WTC11 (cell line): ENCODE measurements around the gene CACNA2D3. TPM values are rescaled to one million over a fixed set of nuclear protein-coding genes. Genes with fewer than 3 reads are reported as not detected.

Source experiments
- ATAC-seq: fragments of 200-7000 bp; cut with Tn5 transposase; 2 replicates; pipeline ENCODE4 v1.10.0; 2021; ENCODE audit warnings: mild to moderate bottlenecking, moderate library complexity
- CTCF ChIA-PET: fragments of 300-600 bp; sonication (Branson Sonifier 250); formaldehyde crosslinking; loops from one replicate; lab custom pipeline; 2021; ENCODE audit warnings: antibody characterized with exemption; lab: Charles Lee
- POLR2A ChIA-PET: fragments of 350-600 bp; sonication (Branson Sonifier 250); formaldehyde crosslinking; loops from one replicate; lab custom pipeline; 2021; ENCODE audit warnings: antibody characterized with exemption; lab: Charles Lee
- DNase-seq: peaks from one replicate; pipeline ENCODE4 v3.0.0; 2021; ENCODE audit warnings: low spot score
- H3K27ac Mint-ChIP-seq: 2 replicates; pipeline ENCODE4 v1.8.0; 2021; ENCODE audit warnings: mixed read lengths
- H3K27me3 Mint-ChIP-seq: 2 replicates; pipeline ENCODE4 v1.8.0; 2021; ENCODE audit warnings: low read depth, mild to moderate bottlenecking, moderate library complexity, mixed read lengths
- H3K36me3 Mint-ChIP-seq: 2 replicates; pipeline ENCODE4 v1.8.0; 2021; ENCODE audit warnings: mixed read lengths
- H3K4me1 Mint-ChIP-seq: 2 replicates; pipeline ENCODE4 v1.8.0; 2022; ENCODE audit warnings: mixed read lengths
- H3K4me3 Mint-ChIP-seq: 2 replicates; pipeline ENCODE4 v1.8.0; 2021; ENCODE audit warnings: mild to moderate bottlenecking, moderate library complexity, mixed read lengths
- H3K9me3 Mint-ChIP-seq: 2 replicates; pipeline ENCODE4 v1.8.0; 2021; ENCODE audit warnings: mixed read lengths
- HMGA2 ChIP-seq: fragments of 250-450 bp; sonication (Bioruptor Pico); IDR thresholded peaks from 2 replicates; pipeline ENCODE4 v1.4.0; 2021; ENCODE audit warnings: mild to moderate bottlenecking, moderate library complexity
- JUN ChIP-seq: sonication (generic); formaldehyde crosslinking; IDR thresholded peaks from 2 replicates; pipeline ENCODE4 v1.8.0; 2023; ENCODE audit warnings: mild to moderate bottlenecking, missing genetic modification reagents
- MXD4 ChIP-seq: fragments of 250-450 bp; sonication (Bioruptor Pico); IDR thresholded peaks from 2 replicates; pipeline ENCODE4 v1.8.0; 2021; ENCODE audit warnings: mild to moderate bottlenecking, moderate library complexity, borderline replicate concordance
- MYBL2 ChIP-seq: sonication (generic); formaldehyde crosslinking; IDR thresholded peaks from 2 replicates; pipeline ENCODE4 v1.8.1; 2023; ENCODE audit warnings: mild to moderate bottlenecking, moderate library complexity, missing genetic modification reagents
- NFE2L1 ChIP-seq: sonication (generic); formaldehyde crosslinking; IDR thresholded peaks from 2 replicates; pipeline ENCODE4 v1.8.1; 2023; ENCODE audit warnings: missing genetic modification reagents
- NR1H2 ChIP-seq: sonication (generic); formaldehyde crosslinking; IDR thresholded peaks from 2 replicates; pipeline ENCODE4 v1.9.0; 2021; ENCODE audit warnings: mild to moderate bottlenecking, moderate library complexity, missing genetic modification reagents
- NR3C1 ChIP-seq: sonication (generic); formaldehyde crosslinking; conservative IDR thresholded peaks from 2 replicates; pipeline ENCODE4 v1.8.1; 2023; ENCODE audit warnings: low read depth, mild to moderate bottlenecking, missing genetic modification reagents
- RORB ChIP-seq: fragments of 250-450 bp; sonication (Bioruptor Pico); IDR thresholded peaks from 2 replicates; pipeline ENCODE4 v1.9.0; 2021; ENCODE audit warnings: mild to moderate bottlenecking
- SP1 ChIP-seq: sonication (generic); formaldehyde crosslinking; conservative IDR thresholded peaks from 2 replicates; pipeline ENCODE4 v1.8.1; 2022; ENCODE audit warnings: missing genetic modification reagents
- ZNF121 ChIP-seq: sonication (generic); formaldehyde crosslinking; IDR thresholded peaks from 2 replicates; pipeline ENCODE4 v1.8.0; 2023; ENCODE audit warnings: missing genetic modification reagents
- ZNF423 ChIP-seq: fragments of 250-450 bp; sonication (Bioruptor Pico); IDR thresholded peaks from 2 replicates; pipeline ENCODE4 v2.1.2; 2022; ENCODE audit warnings: mild to moderate bottlenecking, moderate library complexity
- ZNF671 ChIP-seq: fragments of 250-450 bp; sonication (Bioruptor Pico); IDR thresholded peaks from 2 replicates; pipeline ENCODE4 v1.8.0; 2021; ENCODE audit warnings: mild to moderate bottlenecking
- total RNA-seq: library from RNA; stranded (reverse); gene quantifications from 3 replicates; pipeline ENCODE4 v1.2.3, GENCODE V29; 2021
- TF ChIP-seq, protein P1 (sequence below): sonication (generic); formaldehyde crosslinking; IDR thresholded peaks from 2 replicates; pipeline ENCODE4 v1.8.1; 2023; ENCODE audit warnings: mild to moderate bottlenecking, missing genetic modification reagents
- TF ChIP-seq, protein P2 (sequence below): sonication (generic); formaldehyde crosslinking; IDR thresholded peaks from 2 replicates; pipeline ENCODE4 v1.8.1; 2022; ENCODE audit warnings: low read depth, missing genetic modification reagents, borderline replicate concordance
- TF ChIP-seq, protein P3 (sequence below): sonication (generic); formaldehyde crosslinking; IDR thresholded peaks from 2 replicates; pipeline ENCODE4 v1.8.1; 2023; ENCODE audit warnings: mild to moderate bottlenecking, missing genetic modification reagents, borderline replicate concordance
- TF ChIP-seq, protein P4 (sequence below): fragments of 250-450 bp; sonication (Bioruptor Pico); IDR thresholded peaks from 2 replicates; pipeline ENCODE4 v2.1.2; 2022; ENCODE audit warnings: mild to moderate bottlenecking, moderate library complexity
- TF ChIP-seq, protein P5 (sequence below): sonication (generic); formaldehyde crosslinking; IDR thresholded peaks from 2 replicates; pipeline ENCODE4 v1.8.1; 2023; ENCODE audit warnings: mild to moderate bottlenecking, missing genetic modification reagents
- TF ChIP-seq, protein P6 (sequence below): sonication (generic); formaldehyde crosslinking; IDR thresholded peaks from 2 replicates; pipeline ENCODE4 v1.8.1; 2022; ENCODE audit warnings: mild to moderate bottlenecking, missing genetic modification reagents, moderate library complexity, borderline replicate concordance
- TF ChIP-seq, protein P7 (sequence below): sonication (generic); formaldehyde crosslinking; conservative IDR thresholded peaks from 2 replicates; pipeline ENCODE4 v1.8.1; 2023; ENCODE audit warnings: mild to moderate bottlenecking, low read depth, missing genetic modification reagents, moderate library complexity
- TF ChIP-seq, protein P8 (sequence below): fragments of 250-450 bp; sonication (Bioruptor Pico); IDR thresholded peaks from 2 replicates; pipeline ENCODE4 v1.9.0; 2021; ENCODE audit warnings: mild to moderate bottlenecking

Gene CACNA2D3
- total RNA-seq, 1 experiment from 2014 or later, result 5.0 TPM

DNA sequence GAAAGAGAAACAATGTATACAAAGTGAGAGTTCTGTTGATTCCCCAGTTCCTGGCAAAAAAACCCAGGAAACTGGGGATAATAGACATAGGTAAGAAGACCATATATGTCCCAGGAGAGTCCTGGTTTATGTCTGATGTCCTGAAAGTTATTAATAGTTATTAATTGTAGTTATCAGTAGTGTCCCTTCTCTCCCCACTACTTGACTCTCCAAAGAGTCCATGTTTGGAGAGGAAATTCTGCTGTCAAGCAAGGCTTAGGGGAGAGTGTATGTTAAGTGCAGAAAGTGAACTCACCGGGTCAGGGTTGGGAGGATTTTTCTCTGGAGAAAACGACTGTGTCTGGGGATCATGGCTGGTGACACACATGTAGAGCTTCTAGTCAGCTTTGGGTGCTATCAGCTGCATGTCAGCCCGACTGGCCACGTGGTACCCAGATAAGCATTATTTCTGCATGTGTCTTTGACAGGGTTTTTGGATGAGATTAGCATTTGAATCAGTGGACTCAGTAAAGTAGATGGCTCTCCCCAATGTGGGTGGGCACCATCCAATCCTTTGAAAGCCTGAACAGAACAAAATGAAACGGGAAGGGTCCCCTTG, 80.4 kb downstream of the CACNA2D3 start (continued):
- TF ChIP-seq, protein P1, sequence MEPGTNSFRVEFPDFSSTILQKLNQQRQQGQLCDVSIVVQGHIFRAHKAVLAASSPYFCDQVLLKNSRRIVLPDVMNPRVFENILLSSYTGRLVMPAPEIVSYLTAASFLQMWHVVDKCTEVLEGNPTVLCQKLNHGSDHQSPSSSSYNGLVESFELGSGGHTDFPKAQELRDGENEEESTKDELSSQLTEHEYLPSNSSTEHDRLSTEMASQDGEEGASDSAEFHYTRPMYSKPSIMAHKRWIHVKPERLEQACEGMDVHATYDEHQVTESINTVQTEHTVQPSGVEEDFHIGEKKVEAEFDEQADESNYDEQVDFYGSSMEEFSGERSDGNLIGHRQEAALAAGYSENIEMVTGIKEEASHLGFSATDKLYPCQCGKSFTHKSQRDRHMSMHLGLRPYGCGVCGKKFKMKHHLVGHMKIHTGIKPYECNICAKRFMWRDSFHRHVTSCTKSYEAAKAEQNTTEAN, result no peak
- TF ChIP-seq MXD4 (no peak), HMGA2 (CRISPR knock-in tag) (no peak), ZNF671 (CRISPR knock-in tag) (no peak), ZNF423 (no peak), ZNF121 (no peak)
- TF ChIP-seq, protein P2, sequence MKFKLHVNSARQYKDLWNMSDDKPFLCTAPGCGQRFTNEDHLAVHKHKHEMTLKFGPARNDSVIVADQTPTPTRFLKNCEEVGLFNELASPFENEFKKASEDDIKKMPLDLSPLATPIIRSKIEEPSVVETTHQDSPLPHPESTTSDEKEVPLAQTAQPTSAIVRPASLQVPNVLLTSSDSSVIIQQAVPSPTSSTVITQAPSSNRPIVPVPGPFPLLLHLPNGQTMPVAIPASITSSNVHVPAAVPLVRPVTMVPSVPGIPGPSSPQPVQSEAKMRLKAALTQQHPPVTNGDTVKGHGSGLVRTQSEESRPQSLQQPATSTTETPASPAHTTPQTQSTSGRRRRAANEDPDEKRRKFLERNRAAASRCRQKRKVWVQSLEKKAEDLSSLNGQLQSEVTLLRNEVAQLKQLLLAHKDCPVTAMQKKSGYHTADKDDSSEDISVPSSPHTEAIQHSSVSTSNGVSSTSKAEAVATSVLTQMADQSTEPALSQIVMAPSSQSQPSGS, result no peak

DNA sequence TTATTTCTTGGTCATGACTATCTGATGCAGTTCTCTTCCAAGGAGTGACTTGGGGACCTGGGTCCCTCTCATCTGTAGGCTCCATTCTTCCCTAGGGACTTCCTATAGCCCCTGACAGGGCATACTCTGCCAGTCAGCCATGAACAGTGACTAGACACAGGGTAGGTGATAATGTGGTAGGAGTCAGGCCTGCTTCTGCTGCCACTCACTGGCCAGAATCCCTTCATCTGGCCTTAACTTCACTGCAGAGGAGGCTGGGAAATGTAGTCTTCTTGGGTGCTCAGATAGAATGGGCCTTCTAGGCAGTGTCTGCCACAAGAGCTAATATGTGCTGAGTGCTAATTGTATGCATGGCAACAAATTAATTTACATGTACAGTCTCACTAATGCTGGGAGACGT, 84.5 kb downstream of the CACNA2D3 start:
- TF ChIP-seq MYBL2 (CRISPR knock-in tag) (no peak), MXD4 (no peak), NR1H2 (CRISPR knock-in tag) (no peak), JUN (CRISPR knock-in tag) (no peak)
- TF ChIP-seq, protein P3, sequence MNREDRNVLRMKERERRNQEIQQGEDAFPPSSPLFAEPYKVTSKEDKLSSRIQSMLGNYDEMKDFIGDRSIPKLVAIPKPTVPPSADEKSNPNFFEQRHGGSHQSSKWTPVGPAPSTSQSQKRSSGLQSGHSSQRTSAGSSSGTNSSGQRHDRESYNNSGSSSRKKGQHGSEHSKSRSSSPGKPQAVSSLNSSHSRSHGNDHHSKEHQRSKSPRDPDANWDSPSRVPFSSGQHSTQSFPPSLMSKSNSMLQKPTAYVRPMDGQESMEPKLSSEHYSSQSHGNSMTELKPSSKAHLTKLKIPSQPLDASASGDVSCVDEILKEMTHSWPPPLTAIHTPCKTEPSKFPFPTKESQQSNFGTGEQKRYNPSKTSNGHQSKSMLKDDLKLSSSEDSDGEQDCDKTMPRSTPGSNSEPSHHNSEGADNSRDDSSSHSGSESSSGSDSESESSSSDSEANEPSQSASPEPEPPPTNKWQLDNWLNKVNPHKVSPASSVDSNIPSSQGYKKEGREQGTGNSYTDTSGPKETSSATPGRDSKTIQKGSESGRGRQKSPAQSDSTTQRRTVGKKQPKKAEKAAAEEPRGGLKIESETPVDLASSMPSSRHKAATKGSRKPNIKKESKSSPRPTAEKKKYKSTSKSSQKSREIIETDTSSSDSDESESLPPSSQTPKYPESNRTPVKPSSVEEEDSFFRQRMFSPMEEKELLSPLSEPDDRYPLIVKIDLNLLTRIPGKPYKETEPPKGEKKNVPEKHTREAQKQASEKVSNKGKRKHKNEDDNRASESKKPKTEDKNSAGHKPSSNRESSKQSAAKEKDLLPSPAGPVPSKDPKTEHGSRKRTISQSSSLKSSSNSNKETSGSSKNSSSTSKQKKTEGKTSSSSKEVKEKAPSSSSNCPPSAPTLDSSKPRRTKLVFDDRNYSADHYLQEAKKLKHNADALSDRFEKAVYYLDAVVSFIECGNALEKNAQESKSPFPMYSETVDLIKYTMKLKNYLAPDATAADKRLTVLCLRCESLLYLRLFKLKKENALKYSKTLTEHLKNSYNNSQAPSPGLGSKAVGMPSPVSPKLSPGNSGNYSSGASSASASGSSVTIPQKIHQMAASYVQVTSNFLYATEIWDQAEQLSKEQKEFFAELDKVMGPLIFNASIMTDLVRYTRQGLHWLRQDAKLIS (CRISPR knock-in tag), result no peak
- TF ChIP-seq, protein P4, sequence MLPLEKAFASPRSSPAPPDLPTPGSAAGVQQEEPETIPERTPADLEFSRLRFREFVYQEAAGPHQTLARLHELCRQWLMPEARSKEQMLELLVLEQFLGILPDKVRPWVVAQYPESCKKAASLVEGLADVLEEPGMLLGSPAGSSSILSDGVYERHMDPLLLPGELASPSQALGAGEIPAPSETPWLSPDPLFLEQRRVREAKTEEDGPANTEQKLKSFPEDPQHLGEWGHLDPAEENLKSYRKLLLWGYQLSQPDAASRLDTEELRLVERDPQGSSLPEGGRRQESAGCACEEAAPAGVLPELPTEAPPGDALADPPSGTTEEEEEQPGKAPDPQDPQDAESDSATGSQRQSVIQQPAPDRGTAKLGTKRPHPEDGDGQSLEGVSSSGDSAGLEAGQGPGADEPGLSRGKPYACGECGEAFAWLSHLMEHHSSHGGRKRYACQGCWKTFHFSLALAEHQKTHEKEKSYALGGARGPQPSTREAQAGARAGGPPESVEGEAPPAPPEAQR (CRISPR knock-in tag), result no peak
- ATAC-seq, result peak; percentile 87
- H3K4me1 Mint-ChIP-seq, result peaks cover 9% of the 10 kb centered on the region
- ChIA-PET POLR2A (no interaction called here), CTCF (interaction anchor here (0.6 to 1.1 kb wide), 2 partner anchors 14 to 268 kb away, joined by 3 read pairs; no protein-coding TSS in a partner anchor)
- no peak for DNase-seq
- no peak overlapping the region for H3K4me3 Mint-ChIP-seq
- H3K27ac Mint-ChIP-seq, result no peak overlapping the region
- H3K9me3 Mint-ChIP-seq, result peaks cover 20% of the 10 kb centered on the region
- H3K36me3 Mint-ChIP-seq, result peaks cover 1% of the 10 kb centered on the region; the same call in 1 of the 2 replicates
- H3K27me3 Mint-ChIP-seq, result no peaks in the 10 kb centered on the region

DNA sequence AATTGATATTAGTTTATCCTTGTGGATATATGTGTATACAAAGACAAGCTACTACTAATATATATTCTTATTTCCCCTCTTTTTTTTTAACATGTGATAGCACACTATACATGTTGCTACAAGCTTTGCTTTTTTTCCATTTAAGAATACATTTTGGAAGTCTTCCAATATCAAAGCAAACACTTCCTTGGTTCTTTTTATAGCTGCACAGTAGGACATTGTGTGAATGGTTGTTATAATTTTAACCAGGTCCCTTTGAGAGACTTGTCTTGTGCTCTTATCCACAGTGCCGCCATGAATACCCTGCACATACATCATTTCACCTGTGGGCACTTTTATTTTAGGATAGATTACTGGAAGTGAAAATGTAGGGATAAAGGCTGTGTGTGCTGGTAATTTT, 88.7 kb downstream of the CACNA2D3 start:
- Mint-ChIP-seq H3K27ac (no peak overlapping the region), H3K9me3 (peaks cover 33% of the 10 kb centered on the region), H3K27me3 (no peaks in the 10 kb centered on the region; the same call in 1 of the 2 replicates), H3K36me3 (peaks cover 7% of the 10 kb centered on the region), H3K4me1 (peaks cover 3% of the 10 kb centered on the region; the same call in 1 of the 2 replicates), H3K4me3 (no peak overlapping the region)
- ChIA-PET POLR2A (no interaction called here), CTCF (no interaction called here)
- DNase-seq (no peak), ATAC-seq (no peak)
- TF ChIP-seq SP1 (CRISPR knock-in tag), result no peak
- TF ChIP-seq, protein P5, sequence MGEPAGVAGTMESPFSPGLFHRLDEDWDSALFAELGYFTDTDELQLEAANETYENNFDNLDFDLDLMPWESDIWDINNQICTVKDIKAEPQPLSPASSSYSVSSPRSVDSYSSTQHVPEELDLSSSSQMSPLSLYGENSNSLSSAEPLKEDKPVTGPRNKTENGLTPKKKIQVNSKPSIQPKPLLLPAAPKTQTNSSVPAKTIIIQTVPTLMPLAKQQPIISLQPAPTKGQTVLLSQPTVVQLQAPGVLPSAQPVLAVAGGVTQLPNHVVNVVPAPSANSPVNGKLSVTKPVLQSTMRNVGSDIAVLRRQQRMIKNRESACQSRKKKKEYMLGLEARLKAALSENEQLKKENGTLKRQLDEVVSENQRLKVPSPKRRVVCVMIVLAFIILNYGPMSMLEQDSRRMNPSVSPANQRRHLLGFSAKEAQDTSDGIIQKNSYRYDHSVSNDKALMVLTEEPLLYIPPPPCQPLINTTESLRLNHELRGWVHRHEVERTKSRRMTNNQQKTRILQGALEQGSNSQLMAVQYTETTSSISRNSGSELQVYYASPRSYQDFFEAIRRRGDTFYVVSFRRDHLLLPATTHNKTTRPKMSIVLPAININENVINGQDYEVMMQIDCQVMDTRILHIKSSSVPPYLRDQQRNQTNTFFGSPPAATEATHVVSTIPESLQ (CRISPR knock-in tag), result no peak
- TF ChIP-seq, protein P6, sequence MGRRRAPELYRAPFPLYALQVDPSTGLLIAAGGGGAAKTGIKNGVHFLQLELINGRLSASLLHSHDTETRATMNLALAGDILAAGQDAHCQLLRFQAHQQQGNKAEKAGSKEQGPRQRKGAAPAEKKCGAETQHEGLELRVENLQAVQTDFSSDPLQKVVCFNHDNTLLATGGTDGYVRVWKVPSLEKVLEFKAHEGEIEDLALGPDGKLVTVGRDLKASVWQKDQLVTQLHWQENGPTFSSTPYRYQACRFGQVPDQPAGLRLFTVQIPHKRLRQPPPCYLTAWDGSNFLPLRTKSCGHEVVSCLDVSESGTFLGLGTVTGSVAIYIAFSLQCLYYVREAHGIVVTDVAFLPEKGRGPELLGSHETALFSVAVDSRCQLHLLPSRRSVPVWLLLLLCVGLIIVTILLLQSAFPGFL (CRISPR knock-in tag), result no peak
- TF ChIP-seq RORB (CRISPR knock-in tag), result no peak
- TF ChIP-seq, protein P7, sequence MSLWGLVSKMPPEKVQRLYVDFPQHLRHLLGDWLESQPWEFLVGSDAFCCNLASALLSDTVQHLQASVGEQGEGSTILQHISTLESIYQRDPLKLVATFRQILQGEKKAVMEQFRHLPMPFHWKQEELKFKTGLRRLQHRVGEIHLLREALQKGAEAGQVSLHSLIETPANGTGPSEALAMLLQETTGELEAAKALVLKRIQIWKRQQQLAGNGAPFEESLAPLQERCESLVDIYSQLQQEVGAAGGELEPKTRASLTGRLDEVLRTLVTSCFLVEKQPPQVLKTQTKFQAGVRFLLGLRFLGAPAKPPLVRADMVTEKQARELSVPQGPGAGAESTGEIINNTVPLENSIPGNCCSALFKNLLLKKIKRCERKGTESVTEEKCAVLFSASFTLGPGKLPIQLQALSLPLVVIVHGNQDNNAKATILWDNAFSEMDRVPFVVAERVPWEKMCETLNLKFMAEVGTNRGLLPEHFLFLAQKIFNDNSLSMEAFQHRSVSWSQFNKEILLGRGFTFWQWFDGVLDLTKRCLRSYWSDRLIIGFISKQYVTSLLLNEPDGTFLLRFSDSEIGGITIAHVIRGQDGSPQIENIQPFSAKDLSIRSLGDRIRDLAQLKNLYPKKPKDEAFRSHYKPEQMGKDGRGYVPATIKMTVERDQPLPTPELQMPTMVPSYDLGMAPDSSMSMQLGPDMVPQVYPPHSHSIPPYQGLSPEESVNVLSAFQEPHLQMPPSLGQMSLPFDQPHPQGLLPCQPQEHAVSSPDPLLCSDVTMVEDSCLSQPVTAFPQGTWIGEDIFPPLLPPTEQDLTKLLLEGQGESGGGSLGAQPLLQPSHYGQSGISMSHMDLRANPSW (CRISPR knock-in tag), result no peak
- TF ChIP-seq, protein P8, sequence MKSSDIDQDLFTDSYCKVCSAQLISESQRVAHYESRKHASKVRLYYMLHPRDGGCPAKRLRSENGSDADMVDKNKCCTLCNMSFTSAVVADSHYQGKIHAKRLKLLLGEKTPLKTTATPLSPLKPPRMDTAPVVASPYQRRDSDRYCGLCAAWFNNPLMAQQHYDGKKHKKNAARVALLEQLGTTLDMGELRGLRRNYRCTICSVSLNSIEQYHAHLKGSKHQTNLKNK (CRISPR knock-in tag), result no peak
- no peak for TF ChIP-seq NR3C1 (CRISPR knock-in tag)
- no peak for TF ChIP-seq NFE2L1 (CRISPR knock-in tag)
